ENCODE measurements around the gene TMEM51. TPM values are rescaled to one million over a fixed set of nuclear protein-coding genes. Genes with fewer than 3 reads are reported as not detected.
A peak's percentile ranks its signal among the peaks of the same experiment; 100 is the strongest.

TMEM51 gene
- total and polyA plus RNA-seq, 2 of the 13 experiments (the other 11 are each of a cell fraction or from before 2014, with no cell fraction given): 12.2 to 22.3 TPM

DNA sequence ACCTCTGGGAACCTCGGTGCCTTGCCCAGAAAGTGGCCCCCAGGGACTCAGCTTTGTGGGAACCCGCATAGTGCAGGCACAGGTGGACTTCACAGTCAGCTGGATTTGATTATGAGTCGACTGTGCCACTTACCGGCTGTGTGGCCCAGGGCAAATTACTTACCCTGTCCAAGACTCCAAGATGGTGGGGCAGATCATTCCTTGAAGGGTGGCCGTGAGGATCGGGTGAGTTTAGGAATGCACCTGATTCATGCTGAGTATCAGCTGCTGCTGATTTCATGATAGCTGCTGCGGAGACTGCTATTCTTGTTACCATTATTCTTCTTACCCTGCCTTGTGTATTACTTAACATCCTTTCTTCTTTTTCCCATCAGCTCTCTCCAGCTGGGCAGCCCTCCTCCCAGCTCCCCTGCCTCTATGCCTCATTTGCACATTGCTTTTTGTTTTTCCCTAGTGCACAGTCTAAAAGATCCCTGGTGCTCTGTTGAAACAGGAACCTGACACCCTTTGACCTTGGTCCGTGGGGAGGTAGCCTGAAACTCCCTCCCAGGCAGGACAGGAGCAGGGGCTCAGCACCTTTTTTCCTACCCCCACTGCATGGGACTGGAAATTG is 53.0 kb downstream of the TMEM51 start (continued):
- TF ChIP-seq, protein P1, sequence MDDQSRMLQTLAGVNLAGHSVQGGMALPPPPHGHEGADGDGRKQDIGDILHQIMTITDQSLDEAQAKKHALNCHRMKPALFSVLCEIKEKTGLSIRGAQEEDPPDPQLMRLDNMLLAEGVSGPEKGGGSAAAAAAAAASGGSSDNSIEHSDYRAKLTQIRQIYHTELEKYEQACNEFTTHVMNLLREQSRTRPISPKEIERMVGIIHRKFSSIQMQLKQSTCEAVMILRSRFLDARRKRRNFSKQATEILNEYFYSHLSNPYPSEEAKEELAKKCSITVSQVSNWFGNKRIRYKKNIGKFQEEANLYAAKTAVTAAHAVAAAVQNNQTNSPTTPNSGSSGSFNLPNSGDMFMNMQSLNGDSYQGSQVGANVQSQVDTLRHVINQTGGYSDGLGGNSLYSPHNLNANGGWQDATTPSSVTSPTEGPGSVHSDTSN (CRISPR knock-in tag; IDR thresholded peaks at IDR 0.05; ENCODE audit: borderline replicate concordance): no peak
- TF ChIP-seq RELA (CRISPR knock-in tag; IDR thresholded peaks at IDR 0.05): no peak
- TF ChIP-seq ZNF841 (CRISPR knock-in tag; IDR thresholded peaks at IDR 0.05; ENCODE audit: borderline replicate concordance): no peak
- peak; percentile 39; the same call in 1 of the 2 replicates for TF ChIP-seq ZNF143 (CRISPR knock-in tag; IDR thresholded peaks at IDR 0.05)
- TF ChIP-seq GLI4 (CRISPR knock-in tag; IDR thresholded peaks at IDR 0.05; ENCODE audit: borderline replicate concordance): no peak
- 0 out of 2 replicates have a peak, but pooled peaks have one; percentile 40 for TF ChIP-seq ZNF720 (CRISPR knock-in tag; IDR thresholded peaks at IDR 0.05)
- peak; percentile 59; the same call in 1 of the 2 replicates for TF ChIP-seq HMG20B (CRISPR knock-in tag; conservative IDR thresholded peaks at IDR 0.05)
- no peak for TF ChIP-seq DR1 (CRISPR knock-in tag; IDR thresholded peaks at IDR 0.05)
- no peak for TF ChIP-seq ZNF367 (CRISPR knock-in tag; IDR thresholded peaks at IDR 0.05; ENCODE audit: borderline replicate concordance)
- no peak for TF ChIP-seq SSRP1 (CRISPR knock-in tag; IDR thresholded peaks at IDR 0.05)
- TF ChIP-seq ZBTB7B (CRISPR knock-in tag; IDR thresholded peaks at IDR 0.05): peak; percentile 66
- no peak for TF ChIP-seq ZC3H13 (CRISPR knock-in tag; IDR thresholded peaks at IDR 0.05)
- TF ChIP-seq NR1H2 (CRISPR knock-in tag; IDR thresholded peaks at IDR 0.05; ENCODE audit: borderline replicate concordance, low read depth): no peak
- TF ChIP-seq, protein P2, sequence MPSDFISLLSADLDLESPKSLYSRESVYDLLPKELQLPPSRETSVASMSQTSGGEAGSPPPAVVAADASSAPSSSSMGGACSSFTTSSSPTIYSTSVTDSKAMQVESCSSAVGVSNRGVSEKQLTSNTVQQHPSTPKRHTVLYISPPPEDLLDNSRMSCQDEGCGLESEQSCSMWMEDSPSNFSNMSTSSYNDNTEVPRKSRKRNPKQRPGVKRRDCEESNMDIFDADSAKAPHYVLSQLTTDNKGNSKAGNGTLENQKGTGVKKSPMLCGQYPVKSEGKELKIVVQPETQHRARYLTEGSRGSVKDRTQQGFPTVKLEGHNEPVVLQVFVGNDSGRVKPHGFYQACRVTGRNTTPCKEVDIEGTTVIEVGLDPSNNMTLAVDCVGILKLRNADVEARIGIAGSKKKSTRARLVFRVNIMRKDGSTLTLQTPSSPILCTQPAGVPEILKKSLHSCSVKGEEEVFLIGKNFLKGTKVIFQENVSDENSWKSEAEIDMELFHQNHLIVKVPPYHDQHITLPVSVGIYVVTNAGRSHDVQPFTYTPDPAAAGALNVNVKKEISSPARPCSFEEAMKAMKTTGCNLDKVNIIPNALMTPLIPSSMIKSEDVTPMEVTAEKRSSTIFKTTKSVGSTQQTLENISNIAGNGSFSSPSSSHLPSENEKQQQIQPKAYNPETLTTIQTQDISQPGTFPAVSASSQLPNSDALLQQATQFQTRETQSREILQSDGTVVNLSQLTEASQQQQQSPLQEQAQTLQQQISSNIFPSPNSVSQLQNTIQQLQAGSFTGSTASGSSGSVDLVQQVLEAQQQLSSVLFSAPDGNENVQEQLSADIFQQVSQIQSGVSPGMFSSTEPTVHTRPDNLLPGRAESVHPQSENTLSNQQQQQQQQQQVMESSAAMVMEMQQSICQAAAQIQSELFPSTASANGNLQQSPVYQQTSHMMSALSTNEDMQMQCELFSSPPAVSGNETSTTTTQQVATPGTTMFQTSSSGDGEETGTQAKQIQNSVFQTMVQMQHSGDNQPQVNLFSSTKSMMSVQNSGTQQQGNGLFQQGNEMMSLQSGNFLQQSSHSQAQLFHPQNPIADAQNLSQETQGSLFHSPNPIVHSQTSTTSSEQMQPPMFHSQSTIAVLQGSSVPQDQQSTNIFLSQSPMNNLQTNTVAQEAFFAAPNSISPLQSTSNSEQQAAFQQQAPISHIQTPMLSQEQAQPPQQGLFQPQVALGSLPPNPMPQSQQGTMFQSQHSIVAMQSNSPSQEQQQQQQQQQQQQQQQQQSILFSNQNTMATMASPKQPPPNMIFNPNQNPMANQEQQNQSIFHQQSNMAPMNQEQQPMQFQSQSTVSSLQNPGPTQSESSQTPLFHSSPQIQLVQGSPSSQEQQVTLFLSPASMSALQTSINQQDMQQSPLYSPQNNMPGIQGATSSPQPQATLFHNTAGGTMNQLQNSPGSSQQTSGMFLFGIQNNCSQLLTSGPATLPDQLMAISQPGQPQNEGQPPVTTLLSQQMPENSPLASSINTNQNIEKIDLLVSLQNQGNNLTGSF (CRISPR knock-in tag; IDR thresholded peaks at IDR 0.05): no peak
- no peak for TF ChIP-seq POLR2G (IDR thresholded peaks at IDR 0.05; ENCODE audit: low read depth, low read length)
- no peak for TF ChIP-seq RXRA (CRISPR knock-in tag; IDR thresholded peaks at IDR 0.05)
- TF ChIP-seq, protein P3, sequence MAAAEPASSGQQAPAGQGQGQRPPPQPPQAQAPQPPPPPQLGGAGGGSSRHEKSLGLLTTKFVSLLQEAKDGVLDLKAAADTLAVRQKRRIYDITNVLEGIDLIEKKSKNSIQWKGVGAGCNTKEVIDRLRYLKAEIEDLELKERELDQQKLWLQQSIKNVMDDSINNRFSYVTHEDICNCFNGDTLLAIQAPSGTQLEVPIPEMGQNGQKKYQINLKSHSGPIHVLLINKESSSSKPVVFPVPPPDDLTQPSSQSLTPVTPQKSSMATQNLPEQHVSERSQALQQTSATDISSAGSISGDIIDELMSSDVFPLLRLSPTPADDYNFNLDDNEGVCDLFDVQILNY (CRISPR knock-in tag; conservative IDR thresholded peaks at IDR 0.05): no peak
- TF ChIP-seq ZZZ3 (CRISPR knock-in tag; IDR thresholded peaks at IDR 0.05; ENCODE audit: borderline replicate concordance): no peak
- TF ChIP-seq SAP130 (CRISPR knock-in tag; IDR thresholded peaks at IDR 0.05; ENCODE audit: low read depth): peak; percentile 70
- peak; percentile 22; the same call in 1 of the 2 replicates for TF ChIP-seq KDM5B (CRISPR knock-in tag; IDR thresholded peaks at IDR 0.05; ENCODE audit: borderline replicate concordance)
- TF ChIP-seq CHD2 (IDR thresholded peaks at IDR 0.05; ENCODE audit: low read depth, low read length): no peak
- TF ChIP-seq BHLHE40 (IDR thresholded peaks at IDR 0.05; ENCODE audit: low read length): no peak
- peak; percentile 60 for TF ChIP-seq NR2F6 (IDR thresholded peaks at IDR 0.05)
- peak; percentile 77 for TF ChIP-seq NR2F6 (CRISPR knock-in tag; IDR thresholded peaks at IDR 0.05)
- no peak for TF ChIP-seq ZNF781 (CRISPR knock-in tag; IDR thresholded peaks at IDR 0.05; ENCODE audit: borderline replicate concordance, not compliant biosample characterization)
- no peak for TF ChIP-seq ZNF570 (CRISPR knock-in tag; IDR thresholded peaks at IDR 0.05; ENCODE audit: borderline replicate concordance)
